ENCODE data around the gene PPIL6. TPM values are rescaled to one million over a fixed set of nuclear protein-coding genes. Genes with fewer than 3 reads are reported as not detected.
"Not testable (repeated sequence)": the region's sequence is repeated elsewhere in the genome, so short reads cannot be mapped to it uniquely, and the experiment has no call there.

Gene PPIL6
- total RNA-seq, 2 donors from 2014 or later: 4.2 to 6.0 TPM

GRCh38 chr6:109373331-109373730 is 67.1 kb downstream of the PPIL6 start:
- peaks cover 4% of the 10 kb centered on the region for H3K4me1 ChIP-seq (replicated peaks)
- TF ChIP-seq POLR2AphosphoS5 (IDR thresholded peaks at IDR 0.05): no peak
- TF ChIP-seq, protein P1, sequence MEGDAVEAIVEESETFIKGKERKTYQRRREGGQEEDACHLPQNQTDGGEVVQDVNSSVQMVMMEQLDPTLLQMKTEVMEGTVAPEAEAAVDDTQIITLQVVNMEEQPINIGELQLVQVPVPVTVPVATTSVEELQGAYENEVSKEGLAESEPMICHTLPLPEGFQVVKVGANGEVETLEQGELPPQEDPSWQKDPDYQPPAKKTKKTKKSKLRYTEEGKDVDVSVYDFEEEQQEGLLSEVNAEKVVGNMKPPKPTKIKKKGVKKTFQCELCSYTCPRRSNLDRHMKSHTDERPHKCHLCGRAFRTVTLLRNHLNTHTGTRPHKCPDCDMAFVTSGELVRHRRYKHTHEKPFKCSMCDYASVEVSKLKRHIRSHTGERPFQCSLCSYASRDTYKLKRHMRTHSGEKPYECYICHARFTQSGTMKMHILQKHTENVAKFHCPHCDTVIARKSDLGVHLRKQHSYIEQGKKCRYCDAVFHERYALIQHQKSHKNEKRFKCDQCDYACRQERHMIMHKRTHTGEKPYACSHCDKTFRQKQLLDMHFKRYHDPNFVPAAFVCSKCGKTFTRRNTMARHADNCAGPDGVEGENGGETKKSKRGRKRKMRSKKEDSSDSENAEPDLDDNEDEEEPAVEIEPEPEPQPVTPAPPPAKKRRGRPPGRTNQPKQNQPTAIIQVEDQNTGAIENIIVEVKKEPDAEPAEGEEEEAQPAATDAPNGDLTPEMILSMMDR (IDR thresholded peaks at IDR 0.05): no peak
- TF ChIP-seq POLR2A (IDR thresholded peaks at IDR 0.05): no peak
- no peak for DNase-seq (ENCODE audit: low spot score)
- WGBS: 86% methylated on average over 4 of the region's 4 CpGs
- H3K36me3 ChIP-seq: no peaks in the 10 kb centered on the region
- H3K9me3 ChIP-seq: no peaks in the 10 kb centered on the region
- no peaks in the 10 kb centered on the region for H3K27me3 ChIP-seq (replicated peaks; ENCODE audit: insufficient read depth)
- intact Hi-C loops (cut with DNase I): no loop called here
- no peak overlapping the region for H3K27ac ChIP-seq
- no peak overlapping the region for H3K4me3 ChIP-seq

GRCh38 chr6:109372130-109372529 is 68.3 kb downstream of the PPIL6 start:
- Histone ChIP-seq H3K9me3 (no peaks in the 10 kb centered on the region), H3K27ac (no peak overlapping the region), H3K4me1 (replicated peaks) (no peaks in the 10 kb centered on the region), H3K36me3 (no peaks in the 10 kb centered on the region), H3K27me3 (replicated peaks; ENCODE audit: insufficient read depth) (no peaks in the 10 kb centered on the region), H3K4me3 (no peak overlapping the region)
- DNase-seq (ENCODE audit: low spot score): no peak
- no peak for TF ChIP-seq POLR2AphosphoS5 (IDR thresholded peaks at IDR 0.05)
- TF ChIP-seq, protein P1 (IDR thresholded peaks at IDR 0.05): no peak
- no peak for TF ChIP-seq POLR2A (IDR thresholded peaks at IDR 0.05)
- intact Hi-C loops (cut with DNase I): no loop called here
- 70% methylated on average over 2 of the region's 2 CpGs for WGBS

GRCh38 chr6:109370792-109371191 is 69.6 kb downstream of the PPIL6 start:
- TF ChIP-seq POLR2A (IDR thresholded peaks at IDR 0.05) (no peak), POLR2AphosphoS5 (IDR thresholded peaks at IDR 0.05) (no peak)
- TF ChIP-seq, protein P1 (IDR thresholded peaks at IDR 0.05): no peak
- intact Hi-C loops (cut with DNase I): no loop called here
- WGBS: 33% methylated on average over 3 of the region's 3 CpGs
- DNase-seq (ENCODE audit: low spot score): no peak
- no peaks in the 10 kb centered on the region for H3K27me3 ChIP-seq (replicated peaks; ENCODE audit: insufficient read depth)
- no peaks in the 10 kb centered on the region for H3K4me1 ChIP-seq (replicated peaks)
- no peaks in the 10 kb centered on the region for H3K36me3 ChIP-seq
- no peak overlapping the region for H3K27ac ChIP-seq
- no peaks in the 10 kb centered on the region for H3K9me3 ChIP-seq
- H3K4me3 ChIP-seq: no peak overlapping the region

DNA sequence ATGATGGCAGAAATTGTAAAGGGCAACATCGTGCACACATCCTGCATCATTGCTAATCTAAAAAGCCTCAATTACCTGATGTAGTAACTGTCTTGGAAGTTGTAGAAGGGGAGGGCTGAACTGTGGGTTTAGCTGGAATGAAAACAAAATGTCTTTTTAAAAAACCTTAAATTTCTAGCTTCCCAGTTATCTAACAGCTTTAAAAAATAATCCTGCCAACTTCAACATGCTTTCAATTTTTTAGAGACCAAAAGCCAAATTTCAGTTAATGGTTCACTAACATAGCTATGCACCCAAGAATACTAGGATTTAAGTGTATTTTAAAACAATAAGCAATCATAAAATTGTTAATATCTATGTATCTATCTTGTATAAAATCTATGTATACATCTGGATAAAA is 70.1 kb downstream of the PPIL6 start:
- no peaks in the 10 kb centered on the region for H3K36me3 ChIP-seq
- no peak for TF ChIP-seq POLR2A (IDR thresholded peaks at IDR 0.05)
- DNase-seq (ENCODE audit: low spot score): no peak
- no peak overlapping the region for H3K4me3 ChIP-seq
- H3K27me3 ChIP-seq (replicated peaks; ENCODE audit: insufficient read depth): no peaks in the 10 kb centered on the region
- WGBS: 58% methylated on average over 1 of the region's 1 CpG
- H3K4me1 ChIP-seq (replicated peaks): no peaks in the 10 kb centered on the region
- no peaks in the 10 kb centered on the region for H3K9me3 ChIP-seq
- H3K27ac ChIP-seq: no peak overlapping the region
- intact Hi-C loops (cut with DNase I): no loop called here

DNA sequence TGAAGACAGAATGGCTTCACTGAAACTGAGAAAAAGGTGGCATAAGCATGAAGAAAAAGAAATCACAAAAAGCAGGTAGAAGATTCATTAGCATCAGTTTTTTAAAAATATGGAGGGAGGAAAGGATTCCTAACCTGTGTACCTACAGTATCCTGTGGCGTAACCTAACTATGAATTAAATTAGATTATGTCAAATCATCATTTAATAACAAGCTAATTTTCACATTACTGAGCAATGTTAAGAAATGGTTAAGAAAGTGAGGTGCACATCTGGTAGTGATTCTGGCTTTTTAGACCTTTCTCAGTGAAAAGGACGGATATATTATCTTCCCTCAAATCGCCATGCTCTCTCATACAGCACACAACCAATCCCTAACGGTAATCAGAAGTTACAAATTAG is 70.7 kb downstream of the PPIL6 start:
- no peak overlapping the region for H3K27ac ChIP-seq
- TF ChIP-seq POLR2A (IDR thresholded peaks at IDR 0.05) (no peak), POLR2AphosphoS5 (IDR thresholded peaks at IDR 0.05) (no peak)
- TF ChIP-seq, protein P1 (IDR thresholded peaks at IDR 0.05): no peak
- DNase-seq (ENCODE audit: low spot score): no peak
- WGBS: 84% methylated on average over 4 of the region's 4 CpGs
- H3K4me3 ChIP-seq: no peak overlapping the region
- intact Hi-C loops (cut with DNase I): no loop called here
- no peaks in the 10 kb centered on the region for H3K36me3 ChIP-seq
- no peaks in the 10 kb centered on the region for H3K9me3 ChIP-seq
- H3K4me1 ChIP-seq (replicated peaks): no peaks in the 10 kb centered on the region
- no peaks in the 10 kb centered on the region for H3K27me3 ChIP-seq (replicated peaks; ENCODE audit: insufficient read depth)

- H3K27me3 ChIP-seq (replicated peaks; ENCODE audit: insufficient read depth); H3K27ac ChIP-seq; H3K9me3 ChIP-seq; H3K4me3 ChIP-seq; intact Hi-C loops (cut with DNase I); H3K4me1 ChIP-seq (replicated peaks); DNase-seq (ENCODE audit: low spot score): not testable (repeated sequence)
- 93% methylated on average over 5 of the region's 5 CpGs for WGBS
- peaks cover 0 to 16% of the 10 kb centered on the region in 2 donors for H3K36me3 ChIP-seq
Measured at GRCh38 chr6:109364382-109365078, 75.9 kb downstream of the PPIL6 start.
